ENCODE measurements around the gene TRAF4.
A peak's percentile ranks its signal among the peaks of the same experiment; 100 is the strongest.
"Not testable (repeated sequence)": the region's sequence is repeated elsewhere in the genome, so short reads cannot be mapped to it uniquely, and the experiment has no call there.

TRAF4 gene

DNA sequence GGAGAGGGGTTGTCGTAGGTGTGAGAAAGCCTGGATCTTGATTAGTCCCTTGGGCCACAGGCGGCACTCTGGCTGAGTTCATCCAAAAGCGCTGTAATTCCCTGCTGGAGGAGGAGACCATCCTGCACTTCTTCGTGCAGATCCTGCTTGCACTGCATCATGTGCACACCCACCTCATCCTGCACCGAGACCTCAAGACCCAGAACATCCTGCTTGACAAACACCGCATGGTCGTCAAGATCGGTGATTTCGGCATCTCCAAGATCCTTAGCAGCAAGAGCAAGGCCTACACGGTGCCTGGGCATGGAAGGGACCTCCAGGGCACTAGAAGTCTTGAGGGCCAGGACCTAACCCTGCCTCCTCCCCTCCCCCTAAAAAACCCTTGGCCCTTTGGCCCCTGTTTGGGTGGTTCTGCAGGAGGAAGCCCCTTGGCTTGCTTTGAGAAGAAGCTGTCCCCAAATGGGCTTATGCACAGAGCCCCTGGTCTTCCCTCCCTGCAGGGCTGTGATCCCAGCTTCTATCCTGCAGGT, 9.0 kb upstream of the TRAF4 start:
- no peak for DNase-seq

DNA sequence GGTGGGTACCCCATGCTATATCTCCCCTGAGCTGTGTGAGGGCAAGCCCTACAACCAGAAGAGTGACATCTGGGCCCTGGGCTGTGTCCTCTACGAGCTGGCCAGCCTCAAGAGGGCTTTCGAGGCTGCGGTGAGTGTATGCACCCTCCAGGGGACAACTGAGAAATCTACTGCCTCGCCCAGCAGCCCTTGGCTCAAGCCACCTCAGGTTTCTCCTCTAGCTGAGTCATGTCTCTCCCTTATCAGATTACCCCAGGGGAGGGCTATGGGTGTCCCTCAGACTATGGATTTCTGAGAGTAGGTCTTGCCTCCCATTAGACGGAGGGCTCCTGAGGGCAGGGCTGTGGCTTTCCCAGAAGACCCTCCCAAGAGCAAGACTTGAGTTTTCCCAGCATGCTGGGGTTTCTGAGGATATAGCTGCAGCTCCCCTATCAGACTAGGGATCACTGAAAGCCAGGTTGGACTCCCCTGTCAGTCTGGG, 8.5 kb upstream of the TRAF4 start:
- DNase-seq = no peak

DNA sequence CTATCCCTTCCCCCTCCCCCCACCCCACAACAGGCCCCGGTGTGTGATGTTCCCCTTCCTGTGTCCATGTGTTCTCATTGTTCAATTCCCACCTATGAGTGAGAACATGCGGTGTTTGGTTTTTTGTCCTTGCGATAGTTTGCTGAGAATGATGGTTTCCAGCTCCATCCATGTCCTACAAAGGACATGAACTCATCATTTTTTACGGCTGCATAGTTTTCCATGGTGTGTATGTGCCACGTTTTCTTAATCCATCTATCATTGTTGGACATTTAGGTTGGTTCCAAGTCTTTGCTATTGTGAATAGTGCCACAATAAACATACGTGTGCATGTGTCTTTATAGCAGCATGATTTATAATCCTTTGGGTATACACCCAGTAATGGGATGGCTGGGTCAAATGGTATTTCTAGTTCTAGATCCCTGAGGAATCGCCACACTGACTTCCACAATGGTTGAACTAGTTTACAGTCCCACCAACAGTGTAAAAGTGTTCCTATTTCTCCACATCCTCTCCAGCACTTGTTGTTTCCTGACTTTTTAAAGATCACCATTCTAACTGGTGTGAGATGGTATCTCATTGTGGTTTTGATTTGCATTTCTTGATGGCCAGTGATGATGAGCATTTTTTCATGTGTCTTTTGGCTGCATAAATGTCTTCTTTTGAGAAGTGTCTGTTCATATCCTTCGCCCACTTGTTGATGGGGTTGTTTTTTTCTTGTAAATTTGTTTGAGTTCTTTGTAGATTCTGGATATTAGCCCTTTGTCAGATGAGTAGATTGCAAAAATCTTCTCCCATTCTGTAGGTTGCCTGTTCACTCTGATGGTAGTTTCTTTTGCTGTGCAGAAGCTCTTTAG, 7.7 kb upstream of the TRAF4 start:
- not testable (repeated sequence) for DNase-seq

DNA sequence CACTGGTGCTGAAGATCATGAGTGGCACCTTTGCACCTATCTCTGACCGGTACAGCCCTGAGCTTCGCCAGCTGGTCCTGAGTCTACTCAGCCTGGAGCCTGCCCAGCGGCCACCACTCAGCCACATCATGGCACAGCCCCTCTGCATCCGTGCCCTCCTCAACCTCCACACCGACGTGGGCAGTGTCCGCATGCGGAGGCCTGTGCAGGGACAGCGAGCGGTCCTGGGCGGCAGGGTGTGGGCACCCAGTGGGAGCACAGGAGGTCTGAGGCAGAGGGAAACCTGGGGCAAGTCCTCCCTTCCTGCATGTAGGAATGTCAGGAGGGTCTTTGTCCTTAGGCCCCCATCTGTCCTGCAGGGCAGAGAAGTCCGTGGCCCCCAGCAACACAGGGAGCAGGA, 6.5 kb upstream of the TRAF4 start:
- DNase-seq = no peak

DNA sequence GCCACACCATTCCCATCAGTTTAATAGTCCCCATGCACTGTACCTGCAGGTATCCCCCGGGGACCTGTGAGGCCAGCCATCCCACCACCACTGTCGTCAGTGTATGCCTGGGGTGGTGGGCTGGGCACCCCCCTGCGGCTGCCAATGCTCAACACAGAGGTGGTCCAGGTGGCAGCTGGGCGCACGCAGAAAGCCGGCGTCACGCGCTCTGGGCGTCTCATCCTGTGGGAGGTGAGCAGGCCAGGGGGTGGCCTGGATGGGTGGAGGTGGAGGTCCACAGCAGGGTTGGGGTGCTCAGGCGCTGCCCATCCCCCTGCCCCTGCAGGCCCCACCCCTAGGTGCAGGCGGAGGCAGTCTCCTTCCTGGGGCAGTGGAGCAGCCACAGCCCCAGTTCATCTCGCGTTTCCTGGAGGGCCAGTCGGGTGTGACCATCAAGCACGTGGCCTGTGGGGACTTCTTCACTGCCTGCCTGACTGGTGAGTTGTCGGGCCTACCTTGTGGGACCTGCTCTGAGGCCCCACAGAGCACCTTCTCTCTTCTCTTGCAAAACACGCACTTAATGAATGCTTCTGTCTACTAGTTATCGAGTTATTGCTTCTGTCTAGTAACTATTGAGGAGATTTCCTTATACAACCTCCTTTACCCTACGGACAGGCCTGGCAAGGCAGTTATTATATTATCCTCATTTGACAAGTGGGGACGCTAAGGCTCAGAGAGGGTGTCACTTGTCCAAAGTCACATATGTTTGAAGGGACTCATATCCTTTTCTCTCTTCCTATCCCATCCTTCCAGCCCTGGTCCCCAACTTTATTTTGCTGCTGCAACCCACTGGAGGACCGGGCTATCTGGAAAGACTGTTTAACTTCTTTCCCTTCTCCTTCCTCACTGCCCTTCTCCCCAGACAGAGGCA, 5.8 kb upstream of the TRAF4 start:
- DNase-seq = no peak

DNA sequence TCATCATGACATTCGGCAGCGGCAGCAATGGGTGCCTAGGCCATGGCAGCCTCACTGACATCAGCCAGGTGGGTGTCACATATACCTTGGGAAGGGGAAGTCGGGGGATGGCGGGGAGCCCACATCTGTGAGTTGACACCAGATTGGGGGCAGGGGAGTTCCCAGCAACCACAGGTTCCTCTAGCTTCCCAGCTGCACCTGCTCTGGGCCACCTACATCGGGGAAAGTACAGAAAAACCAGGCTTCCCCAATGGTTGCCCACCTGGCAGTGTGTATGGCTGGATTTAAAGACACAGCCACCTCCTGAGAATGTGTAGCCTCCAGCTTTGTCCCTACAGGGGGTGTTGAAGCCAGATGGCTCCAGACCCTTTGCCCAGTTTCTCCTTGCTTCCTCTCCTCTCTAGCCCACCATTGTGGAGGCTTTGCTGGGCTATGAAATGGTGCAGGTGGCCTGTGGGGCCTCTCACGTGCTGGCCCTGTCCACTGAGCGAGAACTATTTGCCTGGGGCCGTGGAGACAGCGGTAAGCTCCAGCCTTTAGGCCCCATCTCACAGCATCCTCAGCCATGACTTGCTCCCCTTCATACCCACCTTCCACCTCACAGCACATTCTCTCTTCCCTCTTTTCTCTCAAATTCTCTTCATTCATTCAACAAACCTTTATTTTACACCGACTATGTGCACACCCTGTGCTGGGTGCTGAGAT, 5.0 kb upstream of the TRAF4 start:
- DNase-seq = no peak

DNA sequence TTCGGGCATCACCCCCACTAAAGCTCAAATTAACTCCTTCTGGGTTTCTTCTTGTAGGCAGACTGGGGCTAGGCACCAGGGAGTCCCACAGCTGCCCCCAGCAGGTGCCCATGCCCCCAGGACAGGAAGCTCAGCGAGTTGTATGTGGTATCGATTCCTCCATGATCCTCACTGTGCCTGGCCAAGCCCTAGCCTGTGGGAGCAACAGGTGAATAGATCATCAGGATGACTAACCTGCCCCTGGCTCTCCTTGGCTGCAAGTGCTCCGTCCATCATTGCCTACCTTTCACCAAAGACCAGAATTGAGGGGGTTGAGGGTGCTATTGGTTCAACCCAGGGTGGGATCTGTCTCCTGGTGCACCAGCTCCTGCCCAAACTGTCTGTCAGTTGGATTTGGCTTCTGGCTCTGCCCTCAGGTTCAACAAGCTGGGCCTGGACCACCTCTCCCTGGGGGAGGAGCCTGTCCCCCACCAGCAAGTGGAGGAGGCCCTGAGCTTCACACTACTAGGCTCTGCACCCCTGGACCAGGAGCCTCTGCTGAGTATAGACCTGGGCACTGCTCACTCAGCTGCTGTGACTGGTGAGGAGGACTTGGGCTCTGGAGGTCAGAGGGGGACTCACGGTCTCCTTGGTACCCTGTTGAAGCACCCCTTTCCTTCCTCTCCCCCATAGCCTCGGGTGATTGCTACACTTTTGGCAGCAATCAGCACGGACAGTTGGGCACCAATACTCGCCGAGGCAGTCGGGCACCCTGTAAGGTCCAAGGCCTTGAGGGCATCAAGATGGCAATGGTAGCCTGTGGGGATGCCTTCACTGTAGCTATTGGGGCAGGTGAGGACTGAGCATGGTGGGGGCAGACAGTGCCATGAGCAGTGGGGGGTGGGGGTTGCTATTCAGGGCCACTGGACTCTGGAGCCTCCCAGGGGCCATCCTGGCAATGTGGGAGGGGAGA, 3.1 kb upstream of the TRAF4 start:
- DNase-seq = no peak

DNA sequence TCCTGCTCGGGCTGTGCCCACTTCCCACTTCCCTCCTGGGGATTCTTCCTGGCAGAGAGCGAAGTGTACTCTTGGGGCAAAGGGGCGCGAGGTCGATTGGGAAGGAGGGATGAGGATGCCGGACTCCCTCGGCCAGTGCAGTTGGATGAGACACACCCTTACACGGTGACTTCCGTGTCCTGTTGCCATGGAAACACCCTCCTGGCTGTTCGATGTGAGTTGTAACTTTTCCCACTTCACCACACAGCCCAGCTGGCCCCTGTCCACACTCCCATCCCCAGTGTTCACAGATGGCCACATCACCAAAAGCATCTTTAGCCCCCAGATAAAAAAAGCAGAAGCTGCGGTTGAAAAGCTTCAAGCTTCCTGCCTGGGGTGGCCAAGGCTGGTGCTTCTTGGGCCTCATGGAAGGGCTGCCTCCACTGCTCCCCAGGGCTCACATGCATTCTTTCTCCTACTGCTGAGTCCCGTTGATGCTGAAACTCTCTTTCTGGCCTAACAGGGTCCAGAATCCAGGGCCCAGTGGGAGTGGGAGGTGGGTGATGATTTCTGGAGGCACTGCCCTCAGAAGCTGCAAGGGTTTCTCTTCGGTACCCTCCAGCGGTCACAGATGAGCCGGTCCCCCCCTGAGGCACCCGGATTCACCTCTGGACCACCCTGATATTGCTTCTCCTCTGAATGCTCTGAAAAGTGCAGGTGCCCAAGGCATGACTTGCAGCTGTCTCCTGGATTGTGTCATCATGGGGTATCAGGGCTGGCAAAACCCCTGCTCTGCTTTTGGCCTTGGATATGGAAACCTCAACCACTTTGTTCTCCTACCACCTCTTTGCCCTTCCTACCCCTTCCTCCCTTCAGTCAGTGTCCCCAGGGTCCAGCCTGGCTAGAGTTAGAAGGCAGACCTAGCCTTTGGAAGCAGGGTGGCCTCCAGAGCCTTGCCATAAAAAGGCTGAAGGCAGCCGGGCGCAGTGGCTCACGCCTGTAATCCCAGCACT, 2.2 kb upstream of the TRAF4 start:
- DNase-seq = no peak

DNA sequence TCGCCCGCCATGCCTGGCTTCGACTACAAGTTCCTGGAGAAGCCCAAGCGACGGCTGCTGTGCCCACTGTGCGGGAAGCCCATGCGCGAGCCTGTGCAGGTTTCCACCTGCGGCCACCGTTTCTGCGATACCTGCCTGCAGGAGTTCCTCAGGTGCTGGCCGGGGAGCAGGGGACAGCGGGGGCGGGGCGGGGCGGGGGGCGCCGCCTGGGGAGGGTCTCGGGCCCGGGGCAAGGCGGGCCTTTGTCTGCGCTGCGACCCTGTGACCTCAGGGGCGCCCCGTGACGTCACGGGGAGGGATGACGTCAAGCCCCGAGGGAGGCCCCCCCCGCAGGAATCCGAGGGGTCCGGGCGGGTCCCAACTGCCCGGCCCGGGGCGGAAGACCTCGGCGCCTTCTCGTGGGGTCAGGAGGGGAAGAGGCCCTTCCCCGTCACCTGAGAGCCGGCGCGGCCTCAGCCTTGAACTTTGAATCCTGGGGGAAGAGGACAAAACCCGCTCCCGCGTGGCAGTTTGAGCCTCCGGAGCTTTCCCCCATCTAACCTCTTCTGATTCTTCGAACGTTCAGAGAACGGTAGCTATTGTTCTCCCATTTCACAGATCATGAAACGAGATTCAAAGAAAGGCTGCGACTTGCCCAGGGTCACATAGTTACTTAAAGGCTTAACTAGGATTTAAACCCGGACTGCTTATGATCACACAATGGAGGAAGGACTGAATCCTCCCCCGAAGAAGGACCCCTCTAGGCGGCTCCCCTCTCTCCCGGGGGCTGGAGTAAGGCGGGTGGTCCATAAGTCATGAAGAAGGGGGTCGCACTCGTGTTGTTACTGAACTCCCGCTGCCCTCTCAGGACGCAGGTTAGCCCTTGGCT, 527 bp downstream of the TRAF4 start:
- DNase-seq = peak; percentile 77

DNA sequence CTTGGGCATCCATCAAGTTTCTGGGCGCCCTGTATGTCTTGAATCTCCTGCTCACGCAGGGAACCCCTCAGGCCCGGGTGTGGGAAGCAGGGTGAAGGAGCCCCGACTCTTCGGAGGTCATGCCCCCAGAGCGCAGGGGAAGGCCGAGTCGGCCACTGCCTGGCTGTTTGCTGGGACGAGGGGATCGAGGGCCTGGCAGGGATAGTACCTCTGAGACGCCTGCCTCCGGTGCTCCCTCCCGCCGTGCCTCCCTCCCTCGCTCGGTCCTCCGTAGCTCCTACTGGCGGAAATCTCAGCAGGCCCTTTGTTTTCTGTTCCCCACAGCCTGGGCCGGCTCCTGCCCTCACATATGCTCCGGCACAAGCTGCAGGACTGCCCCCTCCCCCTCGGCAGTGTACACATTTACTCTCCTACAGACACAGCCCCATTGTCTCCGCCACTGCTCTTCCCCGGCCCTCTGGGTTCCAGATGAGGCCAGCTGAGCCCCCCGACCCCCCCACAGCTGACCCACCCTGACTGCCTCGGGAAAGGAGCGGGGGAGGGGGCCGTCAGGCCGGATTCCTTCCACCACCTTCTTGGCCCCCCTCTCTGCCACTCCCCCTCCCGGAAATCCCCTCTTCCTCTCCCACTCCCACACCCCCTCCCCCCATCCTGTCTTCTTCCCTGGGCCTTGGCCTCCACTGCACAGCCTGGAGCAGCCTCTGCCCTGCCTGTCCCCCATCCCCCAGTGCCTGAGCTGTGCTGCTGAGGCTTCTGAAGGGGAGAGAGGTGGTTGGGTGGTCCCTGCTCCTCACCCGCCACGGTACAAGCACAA, 1.4 kb downstream of the TRAF4 start:
- peak; percentile 81 for DNase-seq

DNA sequence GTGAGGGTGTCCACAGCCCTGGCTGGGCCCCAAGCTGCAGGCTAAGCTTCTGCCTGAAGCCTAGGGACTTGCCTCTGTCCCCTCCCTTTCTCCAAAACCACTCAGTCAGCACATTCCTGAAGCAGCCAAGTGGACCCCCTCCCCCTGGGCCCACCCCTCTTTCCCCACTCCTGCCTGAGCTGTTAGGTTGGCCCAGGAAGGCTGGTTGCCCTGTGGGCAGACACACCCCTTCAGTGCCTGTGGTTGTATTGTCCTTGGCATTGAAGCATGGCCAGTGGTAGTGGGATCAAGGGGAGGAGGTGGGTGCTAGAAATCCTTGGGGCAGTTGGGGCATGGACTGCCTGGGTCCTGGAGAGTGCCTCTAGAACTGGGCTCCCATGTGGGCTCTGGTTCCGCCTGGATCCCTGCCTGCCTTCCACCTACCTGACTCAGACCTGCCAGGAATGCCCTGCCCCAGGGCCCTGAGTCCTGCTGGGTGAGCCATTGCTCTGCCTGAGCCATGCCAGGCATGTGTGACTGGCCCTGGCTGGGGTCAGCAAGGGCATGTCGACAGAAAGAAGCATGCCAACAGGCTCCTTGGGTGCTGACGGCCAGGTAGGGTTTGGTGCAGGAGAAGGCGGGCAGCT, 2.1 kb downstream of the TRAF4 start:
- DNase-seq = no peak

DNA sequence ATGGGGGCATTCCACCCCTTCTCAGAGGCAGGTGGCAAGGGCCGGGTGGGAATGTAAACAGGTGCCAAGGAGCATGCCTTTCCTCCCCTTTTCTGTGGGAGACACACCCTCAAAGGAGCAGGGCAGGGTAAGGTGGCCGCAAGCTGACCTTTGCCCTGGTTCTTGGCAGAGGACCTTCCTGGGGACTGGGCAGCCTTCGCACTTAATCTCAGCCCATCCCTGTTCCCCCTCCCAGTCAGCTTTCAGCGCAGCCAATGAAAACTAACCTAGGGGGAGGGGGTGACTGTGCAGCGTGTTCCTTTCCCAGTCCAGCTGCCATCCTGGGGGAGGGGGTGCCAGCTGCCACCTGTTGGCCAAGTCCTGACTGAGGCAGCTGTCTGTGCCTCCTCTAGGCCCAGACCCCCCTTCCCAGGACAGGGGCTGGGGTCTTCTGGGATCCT, 2.8 kb downstream of the TRAF4 start:
- DNase-seq = peak; percentile 87

DNA sequence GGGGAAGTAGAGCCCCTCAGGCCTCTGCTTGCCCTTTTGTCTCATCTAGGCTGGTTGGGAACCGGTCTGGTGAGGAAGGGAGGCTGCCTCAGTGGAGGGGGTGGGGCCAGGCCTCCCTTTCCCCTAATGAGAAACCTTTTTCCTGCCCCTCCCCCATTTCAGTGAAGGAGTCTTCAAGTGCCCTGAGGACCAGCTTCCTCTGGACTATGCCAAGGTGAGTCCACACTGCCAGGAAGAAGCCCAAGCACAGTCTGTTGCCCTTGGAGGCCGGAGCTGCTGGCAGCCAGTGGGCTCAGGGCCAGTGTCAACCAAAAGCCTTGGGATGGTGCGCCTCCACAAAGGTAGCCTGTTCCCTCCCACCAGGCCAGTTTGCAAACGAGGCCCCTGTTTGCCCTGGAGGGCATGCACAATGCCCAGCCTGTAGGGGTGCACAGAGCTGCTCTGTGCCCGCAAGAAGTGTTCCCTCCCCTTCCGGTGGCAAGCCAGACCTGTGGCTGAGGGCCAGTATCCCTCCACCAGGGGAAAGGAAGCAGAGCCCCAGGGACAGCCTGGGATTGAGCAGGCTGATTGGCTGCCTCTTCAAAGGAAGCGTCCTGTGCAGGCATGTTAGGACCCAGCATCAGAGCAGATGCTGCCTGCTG, 3.4 kb downstream of the TRAF4 start:
- DNase-seq = peak; percentile 76

DNA sequence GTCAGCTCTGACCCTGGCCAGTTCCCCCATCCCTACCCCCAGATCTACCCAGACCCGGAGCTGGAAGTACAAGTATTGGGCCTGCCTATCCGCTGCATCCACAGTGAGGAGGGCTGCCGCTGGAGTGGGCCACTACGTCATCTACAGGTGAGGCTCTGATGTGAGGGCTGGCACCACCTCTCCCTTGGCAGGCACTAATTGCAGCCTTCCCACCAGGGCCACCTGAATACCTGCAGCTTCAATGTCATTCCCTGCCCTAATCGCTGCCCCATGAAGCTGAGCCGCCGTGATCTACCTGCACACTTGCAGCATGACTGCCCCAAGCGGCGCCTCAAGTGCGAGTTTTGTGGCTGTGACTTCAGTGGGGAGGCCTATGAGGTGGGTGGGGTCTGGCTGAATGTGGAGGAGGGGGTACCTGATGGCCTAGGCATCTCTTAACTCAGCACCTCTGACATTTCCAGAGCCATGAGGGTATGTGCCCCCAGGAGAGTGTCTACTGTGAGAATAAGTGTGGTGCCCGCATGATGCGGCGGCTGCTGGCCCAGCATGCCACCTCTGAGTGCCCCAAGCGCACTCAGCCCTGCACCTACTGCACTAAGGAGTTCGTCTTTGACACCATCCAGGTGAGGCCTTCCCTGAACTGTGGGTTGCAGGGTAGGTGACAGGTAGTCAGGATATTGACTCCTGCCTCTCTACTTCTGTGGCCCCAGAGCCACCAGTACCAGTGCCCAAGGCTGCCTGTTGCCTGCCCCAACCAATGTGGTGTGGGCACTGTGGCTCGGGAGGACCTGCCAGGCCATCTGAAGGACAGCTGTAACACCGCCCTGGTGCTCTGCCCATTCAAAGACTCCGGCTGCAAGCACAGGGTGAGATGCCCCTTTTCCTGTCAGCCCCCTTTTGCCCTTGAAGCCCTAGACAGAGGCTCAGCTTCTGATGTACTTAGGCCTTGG, 4.3 kb downstream of the TRAF4 start:
- no peak for DNase-seq

DNA sequence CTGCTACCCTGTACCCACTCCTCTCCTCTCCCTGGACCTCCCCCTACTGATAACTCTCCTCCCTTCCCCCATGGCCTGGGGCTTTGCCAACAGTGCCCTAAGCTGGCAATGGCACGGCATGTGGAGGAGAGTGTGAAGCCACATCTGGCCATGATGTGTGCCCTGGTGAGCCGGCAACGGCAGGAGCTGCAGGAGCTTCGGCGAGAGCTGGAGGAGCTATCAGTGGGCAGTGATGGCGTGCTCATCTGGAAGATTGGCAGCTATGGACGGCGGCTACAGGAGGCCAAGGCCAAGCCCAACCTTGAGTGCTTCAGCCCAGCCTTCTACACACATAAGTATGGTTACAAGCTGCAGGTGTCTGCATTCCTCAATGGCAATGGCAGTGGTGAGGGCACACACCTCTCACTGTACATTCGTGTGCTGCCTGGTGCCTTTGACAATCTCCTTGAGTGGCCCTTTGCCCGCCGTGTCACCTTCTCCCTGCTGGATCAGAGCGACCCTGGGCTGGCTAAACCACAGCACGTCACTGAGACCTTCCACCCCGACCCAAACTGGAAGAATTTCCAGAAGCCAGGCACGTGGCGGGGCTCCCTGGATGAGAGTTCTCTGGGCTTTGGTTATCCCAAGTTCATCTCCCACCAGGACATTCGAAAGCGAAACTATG, 5.2 kb downstream of the TRAF4 start:
- no peak for DNase-seq
